ENCODE measurements around the gene GRN. TPM values are rescaled to one million over a fixed set of nuclear protein-coding genes. Genes with fewer than 3 reads are reported as not detected.

The GRN gene
- 127 and 130 TPM in 2 replicates for total RNA-seq (2021)
- long read RNA-seq, transcript GRN-201 (13 exons, 2,342 nt), result major isoform, 1,469 of 1,784 reads
- long read RNA-seq, partial matches to known transcripts, result 199 of 1,784 reads
- long read RNA-seq, other reads (novel, unspliced or antisense), result 114 of 1,784 reads

- Histone ChIP-seq H2BK5ac (ENCODE audit: insufficient read length, low read length) (no peak within 1 kb of the TSS), H4K91ac (ENCODE audit: insufficient read length, low read depth, low read length) (no peak within 1 kb of the TSS)
- WGBS (ENCODE audit: extremely low coverage, insufficient read length, low lambda C conversion rate), result no CpG with 5 or more reads among the region's 26 CpGs
Measured at GRCh38 chr17:44344939-44345453, at the start of gene GRN. Gene GRN, plus strand, starts transcription at chr17:44345302. Its CDS starts 3,863 bp downstream, at chr17:44349165.

More at GRCh38 chr17:44344939-44345453, at the start of gene GRN:
- Histone ChIP-seq H3K4ac (ENCODE audit: low read depth, low read length) (no peak within 1 kb of the TSS), H3K23me2 (ENCODE audit: insufficient read length, low read depth, low read length, poor library complexity, severe bottlenecking) (peaks cover 5% of the 10 kb centered on the region), H3K18ac (ENCODE audit: insufficient read length, low read depth, low read length) (no peak within 1 kb of the TSS), H3K27ac (ENCODE audit: insufficient read length, low read depth, low read length) (no peak within 1 kb of the TSS), H2BK120ac (ENCODE audit: low read depth, low read length, poor library complexity, severe bottlenecking) (no peak within 1 kb of the TSS), H2BK15ac (ENCODE audit: low read depth, low read length) (no peak within 1 kb of the TSS), H2AFZ (ENCODE audit: low read length) (no peak within 1 kb of the TSS), H4K20me1 (ENCODE audit: control insufficient read depth, insufficient read depth, insufficient read length) (no peaks in the 10 kb centered on the region), H2AK5ac (ENCODE audit: insufficient read length, low read length) (no peak within 1 kb of the TSS), H3K9ac (ENCODE audit: extremely low read depth, insufficient read length, low read length) (peak within 1 kb of the TSS; percentile 25), H4K5ac (ENCODE audit: insufficient read length, low read depth, low read length) (no peak within 1 kb of the TSS), H3K79me1 (ENCODE audit: insufficient read depth, low read depth, low read length, poor library complexity, severe bottlenecking) (no peaks in the 10 kb centered on the region), H3K4me2 (ENCODE audit: insufficient read depth, insufficient read length, low read length) (peak within 1 kb of the TSS; percentile 89), H3K23ac (ENCODE audit: insufficient read length, low read depth, low read length) (no peak within 1 kb of the TSS), H4K8ac (replicated peaks; ENCODE audit: insufficient read length, low read depth, low read length) (no peak within 1 kb of the TSS), H3K9me3 (ENCODE audit: control insufficient read depth, low read depth, low read length) (no peaks in the 10 kb centered on the region), H2BK12ac (ENCODE audit: insufficient read length, low read depth, low read length) (no peak within 1 kb of the TSS), H3K4me1 (ENCODE audit: insufficient read depth, low read length) (no peaks in the 10 kb centered on the region), H3T11ph (ENCODE audit: low read length) (no peak within 1 kb of the TSS), H3K27me3 (ENCODE audit: insufficient read depth, low read length) (no peaks in the 10 kb centered on the region), H2BK20ac (ENCODE audit: low read depth, low read length, poor library complexity, severe bottlenecking) (no peak within 1 kb of the TSS), H3K14ac (ENCODE audit: insufficient read depth, low read length) (no peak within 1 kb of the TSS), H3K56ac (ENCODE audit: insufficient read length, low read depth, low read length) (no peak within 1 kb of the TSS), H3K79me2 (ENCODE audit: insufficient read depth, low read length) (no peaks in the 10 kb centered on the region)
- Mint-ChIP-seq H3K4me3 (peak within 1 kb of the TSS; percentile 82 to 94), H3K27me3 (ENCODE audit: low read depth) (peaks cover 34% of the 10 kb centered on the region), H3K9me3 (no peaks in the 10 kb centered on the region), H3K36me3 (ENCODE audit: insufficient read depth in 1 of 3, low read depth in 3 of 3) (peaks cover 0 to 3% (median 0%) of the 10 kb centered on the region in 3 experiments; a peak in 1 of 7 replicates), H3K27ac (peak within 1 kb of the TSS; percentile 73 to 85 (median 85); a peak in 6 of 7 replicates), H3K4me1 (peaks cover 8% of the 10 kb centered on the region in 2 experiments)
- no peak for TF ChIP-seq CTCF (conservative IDR thresholded peaks at IDR 0.05)
- DNase-seq, result peak; percentile 100

Data from H9 (cell line).